Measurements from ENCODE around the gene WDFY2.

Gene WDFY2

GRCh38 chr13:51800486-51800885 lies 216.2 kb downstream of the WDFY2 start:
- Histone ChIP-seq H3K4me3 (ENCODE audit: low read depth in 1 of 2, low read length in 2 of 2) (no peak overlapping the region), H3K36me3 (ENCODE audit: insufficient read depth, low read length) (peaks cover 5% of the 10 kb centered on the region), H3K9ac (ENCODE audit: low read length) (no peak overlapping the region), H3K4me1 (ENCODE audit: insufficient read depth, low read length) (peaks cover 39% of the 10 kb centered on the region), H3K27ac (ENCODE audit: low read depth, low read length) (no peak overlapping the region), H3K27me3 (ENCODE audit: control insufficient read depth in 1 of 2, insufficient read depth in 2 of 2, low read length in 2 of 2) (no peaks in the 10 kb centered on the region), H3K9me3 (ENCODE audit: low read length) (no peaks in the 10 kb centered on the region)

- Histone ChIP-seq H3K4me1 (ENCODE audit: insufficient read depth, low read length) (peaks cover 39% of the 10 kb centered on the region), H3K4me3 (ENCODE audit: low read depth in 1 of 2, low read length in 2 of 2) (no peak overlapping the region)
These were observed 217.4 kb downstream of the WDFY2 start for GRCh38 chr13:51801631-51802099.

GRCh38 chr13:51802631-51803418 lies 218.6 kb downstream of the WDFY2 start:
- Histone ChIP-seq H3K27ac (ENCODE audit: low read depth, low read length) (peak overlapping the region; percentile 84), H3K9ac (ENCODE audit: low read length) (peak overlapping the region; percentile 80), H3K4me1 (ENCODE audit: insufficient read depth, low read length) (peaks cover 39% of the 10 kb centered on the region), H3K4me3 (ENCODE audit: low read depth in 1 of 2, low read length in 2 of 2) (peak overlapping the region in 1 of 2 donors; percentile 84), H3K36me3 (ENCODE audit: insufficient read depth, low read length) (no peaks in the 10 kb centered on the region), H3K9me3 (ENCODE audit: low read length) (no peaks in the 10 kb centered on the region), H3K27me3 (ENCODE audit: control insufficient read depth in 1 of 2, insufficient read depth in 2 of 2, low read length in 2 of 2) (no peaks in the 10 kb centered on the region)

More at GRCh38 chr13:51801631-51802099, 217.4 kb downstream of the WDFY2 start:
- Histone ChIP-seq H3K9me3 (ENCODE audit: low read length) (no peaks in the 10 kb centered on the region), H3K36me3 (ENCODE audit: insufficient read depth, low read length) (peaks cover 2% of the 10 kb centered on the region), H3K27ac (ENCODE audit: low read depth, low read length) (peak overlapping the region; percentile 39), H3K27me3 (ENCODE audit: control insufficient read depth in 1 of 2, insufficient read depth in 2 of 2, low read length in 2 of 2) (no peaks in the 10 kb centered on the region), H3K9ac (ENCODE audit: low read length) (no peak overlapping the region)

GRCh38 chr13:51803422-51804294 lies 219.4 kb downstream of the WDFY2 start, which contains the start of gene DHRS12:
TSS of gene DHRS12 (minus strand) at chr13:51804163. CDS start at chr13:51799659, 4,504 bp downstream.
- no peaks in the 10 kb centered on the region for H3K9me3 ChIP-seq (ENCODE audit: low read length)
- H3K36me3 ChIP-seq (ENCODE audit: insufficient read depth, low read length): no peaks in the 10 kb centered on the region
- peak within 1 kb of the TSS; percentile 76 to 84 for H3K4me3 ChIP-seq (ENCODE audit: low read depth in 1 of 2, low read length in 2 of 2)
- peaks cover 39% of the 10 kb centered on the region for H3K4me1 ChIP-seq (ENCODE audit: insufficient read depth, low read length)
- H3K27me3 ChIP-seq (ENCODE audit: control insufficient read depth in 1 of 2, insufficient read depth in 2 of 2, low read length in 2 of 2): no peaks in the 10 kb centered on the region
- peak within 1 kb of the TSS; percentile 80 for H3K9ac ChIP-seq (ENCODE audit: low read length)
- peak within 1 kb of the TSS; percentile 84 for H3K27ac ChIP-seq (ENCODE audit: low read depth, low read length)

GRCh38 chr13:51804295-51805172 lies 220.3 kb downstream of the WDFY2 start:
- Histone ChIP-seq H3K27ac (ENCODE audit: low read depth, low read length) (peak overlapping the region; percentile 84), H3K27me3 (ENCODE audit: control insufficient read depth in 1 of 2, insufficient read depth in 2 of 2, low read length in 2 of 2) (no peaks in the 10 kb centered on the region), H3K4me3 (ENCODE audit: low read depth in 1 of 2, low read length in 2 of 2) (peak overlapping the region; percentile 76 to 84), H3K36me3 (ENCODE audit: insufficient read depth, low read length) (no peaks in the 10 kb centered on the region), H3K4me1 (ENCODE audit: insufficient read depth, low read length) (peaks cover 39% of the 10 kb centered on the region), H3K9me3 (ENCODE audit: low read length) (no peaks in the 10 kb centered on the region), H3K9ac (ENCODE audit: low read length) (peak overlapping the region; percentile 80)

DNA sequence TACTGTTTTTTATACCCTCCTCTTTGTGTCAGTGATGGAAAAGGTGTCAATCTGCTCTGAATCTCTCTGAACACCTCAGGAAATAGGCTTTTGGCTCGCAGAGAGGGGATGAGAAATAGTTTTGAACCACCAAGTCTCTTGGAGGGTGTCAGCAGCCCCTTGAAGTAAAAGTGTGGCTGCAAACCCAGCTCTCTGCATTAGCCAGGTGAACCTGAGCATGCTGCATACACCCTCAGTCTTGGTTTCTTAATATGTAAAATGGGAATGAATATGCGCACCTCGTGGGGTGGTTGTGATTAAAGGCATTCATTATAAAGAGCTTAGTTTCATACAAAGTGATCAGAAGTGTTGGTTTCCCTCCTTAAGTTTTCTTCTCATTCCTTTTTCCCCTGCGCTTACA lies 221.1 kb downstream of the WDFY2 start:
- Histone ChIP-seq H3K27me3 (ENCODE audit: control insufficient read depth in 1 of 2, insufficient read depth in 2 of 2, low read length in 2 of 2) (no peaks in the 10 kb centered on the region), H3K9me3 (ENCODE audit: low read length) (no peaks in the 10 kb centered on the region), H3K27ac (ENCODE audit: low read depth, low read length) (no peak overlapping the region), H3K36me3 (ENCODE audit: insufficient read depth, low read length) (no peaks in the 10 kb centered on the region), H3K4me3 (ENCODE audit: low read depth in 1 of 2, low read length in 2 of 2) (peak overlapping the region in 1 of 2 donors; percentile 84), H3K4me1 (ENCODE audit: insufficient read depth, low read length) (peaks cover 34% of the 10 kb centered on the region), H3K9ac (ENCODE audit: low read length) (peak overlapping the region; percentile 80)

- H3K27me3 ChIP-seq (ENCODE audit: control insufficient read depth in 1 of 2, insufficient read depth in 2 of 2, low read length in 2 of 2): no peaks in the 10 kb centered on the region
- no peak overlapping the region for H3K9ac ChIP-seq (ENCODE audit: low read length)
- H3K4me1 ChIP-seq (ENCODE audit: insufficient read depth, low read length): peaks cover 28% of the 10 kb centered on the region
- no peaks in the 10 kb centered on the region for H3K36me3 ChIP-seq (ENCODE audit: insufficient read depth, low read length)
- H3K9me3 ChIP-seq (ENCODE audit: low read length): no peaks in the 10 kb centered on the region
- H3K4me3 ChIP-seq (ENCODE audit: low read depth in 1 of 2, low read length in 2 of 2): no peak overlapping the region
- H3K27ac ChIP-seq (ENCODE audit: low read depth, low read length): no peak overlapping the region
These were observed 221.7 kb downstream of the WDFY2 start for GRCh38 chr13:51805925-51806324.

- Histone ChIP-seq H3K27ac (ENCODE audit: low read depth, low read length) (no peak overlapping the region), H3K36me3 (ENCODE audit: insufficient read depth, low read length) (no peaks in the 10 kb centered on the region), H3K27me3 (ENCODE audit: control insufficient read depth in 1 of 2, insufficient read depth in 2 of 2, low read length in 2 of 2) (no peaks in the 10 kb centered on the region), H3K9me3 (ENCODE audit: low read length) (no peaks in the 10 kb centered on the region), H3K4me1 (ENCODE audit: insufficient read depth, low read length) (peaks cover 21% of the 10 kb centered on the region), H3K9ac (ENCODE audit: low read length) (no peak overlapping the region), H3K4me3 (ENCODE audit: low read depth in 1 of 2, low read length in 2 of 2) (no peak overlapping the region)
These were observed 222.3 kb downstream of the WDFY2 start for GRCh38 chr13:51806566-51806965.

DNA sequence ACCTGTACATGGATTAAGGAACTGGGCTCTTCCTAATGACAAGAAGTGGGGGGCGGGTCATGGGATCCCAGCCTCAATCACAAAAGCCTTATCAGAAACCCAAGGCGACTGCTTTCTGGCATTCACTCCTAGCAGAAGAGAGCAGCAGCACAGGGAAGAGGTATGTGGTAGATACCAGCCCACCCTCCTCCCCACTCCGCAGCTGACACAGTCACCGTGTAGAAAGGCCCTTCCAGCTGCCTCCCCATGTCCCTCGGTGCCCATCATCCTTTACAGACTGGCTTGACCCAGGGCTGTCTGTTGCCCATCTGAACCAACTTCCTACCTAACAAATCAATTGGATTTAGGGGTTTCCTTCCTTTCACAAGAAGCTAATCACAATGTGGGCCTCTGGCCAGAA lies 222.8 kb downstream of the WDFY2 start:
- no peaks in the 10 kb centered on the region for H3K27me3 ChIP-seq (ENCODE audit: control insufficient read depth in 1 of 2, insufficient read depth in 2 of 2, low read length in 2 of 2)
- peaks cover 17% of the 10 kb centered on the region for H3K4me1 ChIP-seq (ENCODE audit: insufficient read depth, low read length)
- no peak overlapping the region for H3K27ac ChIP-seq (ENCODE audit: low read depth, low read length)
- H3K9me3 ChIP-seq (ENCODE audit: low read length): no peaks in the 10 kb centered on the region
- no peaks in the 10 kb centered on the region for H3K36me3 ChIP-seq (ENCODE audit: insufficient read depth, low read length)
- no peak overlapping the region for H3K9ac ChIP-seq (ENCODE audit: low read length)
- no peak overlapping the region for H3K4me3 ChIP-seq (ENCODE audit: low read depth in 1 of 2, low read length in 2 of 2)

GRCh38 chr13:51808811-51809210 lies 224.5 kb downstream of the WDFY2 start:
- no peaks in the 10 kb centered on the region for H3K9me3 ChIP-seq (ENCODE audit: low read length)
- H3K9ac ChIP-seq (ENCODE audit: low read length): no peak overlapping the region
- no peaks in the 10 kb centered on the region for H3K27me3 ChIP-seq (ENCODE audit: control insufficient read depth in 1 of 2, insufficient read depth in 2 of 2, low read length in 2 of 2)
- no peak overlapping the region for H3K4me3 ChIP-seq (ENCODE audit: low read depth in 1 of 2, low read length in 2 of 2)
- H3K36me3 ChIP-seq (ENCODE audit: insufficient read depth, low read length): no peaks in the 10 kb centered on the region
- no peak overlapping the region for H3K27ac ChIP-seq (ENCODE audit: low read depth, low read length)
- peaks cover 3% of the 10 kb centered on the region for H3K4me1 ChIP-seq (ENCODE audit: insufficient read depth, low read length)
